HG02588 (cell line): ENCODE results near the gene TMEM107.
"Not testable (repeated sequence)": the region's sequence is repeated elsewhere in the genome, so short reads cannot be mapped to it uniquely, and the experiment has no call there.

Experiments used
- ATAC-seq: cut with Tn5 transposase; IDR thresholded peaks from one replicate; pipeline ENCODE4 v1.9.1; 2021; ENCODE audit warnings: mild to moderate bottlenecking, moderate library complexity; ENCODE audit not compliant: unreplicated experiment

Gene TMEM107

GRCh38 chr17:8176197-8176940, at the start of gene TMEM107:
Gene TMEM107, minus strand, starts transcription at chr17:8176380. Its CDS starts 94 bp downstream, at chr17:8176286.
- peak; percentile 30 for ATAC-seq

DNA sequence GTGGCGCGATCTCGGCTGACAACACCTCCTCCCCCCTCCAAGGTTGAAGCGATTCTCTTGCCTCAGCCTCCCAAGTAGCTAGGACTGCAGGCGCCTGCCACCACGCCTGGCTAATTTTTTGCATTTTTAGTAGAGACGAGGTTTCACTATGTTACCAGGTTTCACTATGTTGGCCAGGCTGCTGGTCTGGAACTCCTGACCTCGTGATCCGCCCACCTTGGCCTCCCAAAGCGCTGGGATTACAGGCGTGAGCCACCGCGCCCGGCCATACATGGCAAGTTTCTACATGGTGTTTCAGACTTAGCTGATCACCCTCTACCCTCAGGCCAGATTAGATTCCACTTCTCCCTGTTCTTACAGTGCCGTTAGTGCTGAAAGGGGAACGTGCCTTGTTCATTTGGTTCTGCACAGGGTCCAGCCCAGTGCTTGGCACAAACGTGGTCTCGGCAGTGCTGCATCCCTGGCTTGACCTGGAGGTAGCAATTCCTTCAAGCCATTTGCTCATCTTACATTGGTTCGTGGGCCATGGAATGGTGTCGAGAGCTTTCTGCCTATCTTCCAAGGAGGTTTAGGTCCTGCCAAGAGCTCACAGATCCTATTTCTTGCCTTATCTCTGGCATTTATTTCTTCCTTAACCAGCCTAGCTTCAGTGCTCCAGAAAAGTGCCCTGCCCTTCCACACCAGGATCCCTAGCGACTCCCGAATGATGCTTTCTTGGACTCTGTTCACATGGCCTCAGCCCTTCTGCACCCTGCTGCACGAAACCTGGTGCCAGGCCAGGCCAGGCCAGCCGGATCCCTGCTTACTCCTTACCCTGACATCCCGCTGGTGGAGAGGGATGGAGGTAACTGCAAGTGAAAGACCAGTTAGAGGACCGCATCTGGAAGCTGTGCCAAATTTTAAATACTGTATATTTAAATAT, 49.0 kb upstream of the TMEM107 start:
- no peak for ATAC-seq

DNA sequence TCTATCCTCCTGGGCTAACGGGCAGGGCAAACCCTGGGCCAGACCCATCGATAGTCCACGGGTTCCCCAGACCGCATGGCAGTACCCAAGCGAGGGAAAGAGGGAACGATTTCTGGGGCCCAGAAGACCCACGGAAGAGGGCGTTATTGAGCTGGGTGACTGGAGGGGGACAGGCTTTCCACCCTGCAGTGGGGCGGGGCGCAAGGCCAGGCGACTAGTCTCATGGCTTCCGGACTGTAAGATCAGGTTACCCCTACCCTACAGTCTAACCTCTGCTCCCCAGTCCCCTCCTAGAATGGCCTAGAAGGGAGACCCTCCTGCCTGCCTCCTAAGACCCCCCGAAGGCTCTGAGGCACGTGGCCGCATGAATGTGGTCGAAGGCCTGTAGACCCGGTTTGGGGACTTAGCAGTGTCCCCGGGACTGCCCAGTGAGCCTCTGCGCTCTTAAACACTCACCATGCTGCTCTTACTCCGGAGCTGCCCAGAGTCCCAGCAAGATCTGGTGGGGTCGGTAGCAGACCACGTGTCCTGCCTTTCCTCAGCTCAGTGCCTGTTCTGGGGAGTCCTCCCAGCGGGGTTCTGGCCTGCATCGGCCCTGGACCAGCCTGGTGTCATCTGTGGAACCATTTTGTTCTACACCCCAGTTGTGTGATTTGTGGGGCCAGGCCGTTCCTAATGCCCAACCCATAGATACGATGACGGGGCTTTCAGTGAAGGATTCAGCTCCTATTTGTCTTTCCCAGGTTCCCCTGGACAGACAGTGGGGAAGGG, 47.4 kb upstream of the TMEM107 start:
- ATAC-seq, result no peak

DNA sequence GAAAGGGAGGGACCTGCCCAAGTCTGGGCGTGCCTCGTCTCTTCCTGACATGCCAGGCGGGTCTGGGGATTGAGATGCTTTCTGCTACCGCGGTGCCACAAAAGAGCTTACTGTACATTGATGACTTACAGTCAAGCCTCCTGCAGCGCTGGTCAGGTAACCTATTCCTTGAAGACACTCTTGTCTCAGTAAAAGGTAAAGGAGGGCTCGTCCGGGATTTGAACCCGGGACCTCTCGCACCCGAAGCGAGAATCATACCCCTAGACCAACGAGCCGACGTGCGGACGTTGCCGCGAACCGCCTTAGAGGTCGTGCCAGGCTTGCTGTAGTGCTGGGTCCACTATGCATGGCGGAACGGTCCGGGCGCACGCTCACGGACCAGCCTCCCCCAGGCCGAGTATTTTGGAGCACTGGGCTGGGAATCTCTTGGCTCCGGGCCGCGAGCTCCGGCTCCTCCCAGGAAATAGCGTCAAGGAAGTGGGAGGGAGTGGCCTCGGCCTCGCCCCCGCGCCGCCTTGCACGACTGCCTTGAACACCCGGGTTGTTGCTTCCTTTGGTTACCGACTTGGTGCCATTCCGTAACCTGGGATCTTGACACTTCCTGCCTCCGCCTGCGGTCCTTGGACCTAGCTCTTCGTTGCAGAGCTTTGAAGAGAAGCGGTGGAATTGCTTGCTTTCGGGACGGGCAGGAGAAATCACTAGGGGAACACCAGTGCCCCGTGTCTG, 46.6 kb upstream of the TMEM107 start:
- peak; percentile 29 for ATAC-seq

GRCh38 chr17:8222380-8222629, 46.1 kb upstream of the TMEM107 start:
- ATAC-seq, result no peak

- peak; percentile 37 for ATAC-seq
These were observed 45.6 kb upstream of the TMEM107 start for GRCh38 chr17:8221663-8222379.

GRCh38 chr17:8220783-8221662, 44.8 kb upstream of the TMEM107 start:
- ATAC-seq, result no peak

DNA sequence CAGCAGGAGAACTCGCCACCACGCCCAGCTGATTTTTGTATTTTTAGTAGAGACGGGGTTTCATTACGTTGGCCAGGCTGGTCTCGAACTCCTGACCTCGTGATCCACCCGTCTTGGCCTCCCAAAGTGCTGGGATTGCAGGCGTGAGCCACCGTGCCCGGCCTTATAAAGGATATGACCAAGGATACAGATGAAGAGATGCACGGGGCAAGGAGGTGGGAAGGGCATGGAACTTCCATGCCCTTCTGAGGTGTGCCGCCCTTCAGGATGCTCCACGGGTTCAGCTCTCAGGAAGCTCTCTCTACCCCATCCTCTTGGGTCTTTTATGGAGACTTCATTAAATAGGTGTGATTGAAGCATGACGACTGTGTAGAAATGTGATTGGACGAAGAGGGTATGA, 37.8 kb upstream of the TMEM107 start:
- ATAC-seq, result not testable (repeated sequence)

DNA sequence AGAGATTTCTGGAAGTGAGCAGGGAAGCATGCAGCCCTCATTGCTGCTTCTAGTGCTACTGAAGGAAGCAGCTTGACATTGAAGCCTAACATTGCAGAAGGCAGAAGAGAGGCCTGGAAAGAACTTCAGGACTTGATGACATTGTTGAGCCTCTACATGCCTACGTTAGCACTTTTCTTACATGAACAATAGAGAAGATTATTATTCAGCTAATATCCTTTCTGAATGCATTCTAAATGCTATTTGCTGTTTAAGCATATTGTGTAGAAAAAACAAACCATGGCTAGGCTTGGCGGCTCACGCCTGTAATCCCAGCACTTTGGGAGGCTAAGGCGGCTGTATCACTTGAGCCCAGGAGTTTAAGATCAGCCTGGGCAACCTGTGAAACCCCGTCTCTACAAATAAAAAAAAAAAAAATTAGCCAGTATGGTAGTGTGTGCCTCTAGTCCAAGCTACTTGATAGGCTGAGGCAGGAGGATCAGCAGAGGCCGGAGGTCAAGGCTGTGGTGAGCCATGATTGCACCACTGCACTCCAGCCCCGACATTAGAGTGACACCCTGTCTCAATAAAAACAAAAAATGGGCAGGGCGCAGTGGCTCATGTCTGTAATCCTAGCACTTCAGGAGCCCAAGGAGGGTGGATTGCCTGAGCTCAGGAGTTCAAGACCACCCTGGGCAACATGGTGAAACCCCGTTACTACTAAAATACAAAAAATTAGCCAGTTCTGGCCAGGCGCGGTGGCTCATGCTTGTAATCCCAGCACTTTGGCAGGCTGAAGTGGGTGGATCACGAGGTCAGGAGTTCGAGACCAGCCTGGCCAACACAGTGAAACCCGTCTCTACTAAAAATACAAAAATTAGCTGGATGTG, 36.4 kb upstream of the TMEM107 start:
- no peak for ATAC-seq

DNA sequence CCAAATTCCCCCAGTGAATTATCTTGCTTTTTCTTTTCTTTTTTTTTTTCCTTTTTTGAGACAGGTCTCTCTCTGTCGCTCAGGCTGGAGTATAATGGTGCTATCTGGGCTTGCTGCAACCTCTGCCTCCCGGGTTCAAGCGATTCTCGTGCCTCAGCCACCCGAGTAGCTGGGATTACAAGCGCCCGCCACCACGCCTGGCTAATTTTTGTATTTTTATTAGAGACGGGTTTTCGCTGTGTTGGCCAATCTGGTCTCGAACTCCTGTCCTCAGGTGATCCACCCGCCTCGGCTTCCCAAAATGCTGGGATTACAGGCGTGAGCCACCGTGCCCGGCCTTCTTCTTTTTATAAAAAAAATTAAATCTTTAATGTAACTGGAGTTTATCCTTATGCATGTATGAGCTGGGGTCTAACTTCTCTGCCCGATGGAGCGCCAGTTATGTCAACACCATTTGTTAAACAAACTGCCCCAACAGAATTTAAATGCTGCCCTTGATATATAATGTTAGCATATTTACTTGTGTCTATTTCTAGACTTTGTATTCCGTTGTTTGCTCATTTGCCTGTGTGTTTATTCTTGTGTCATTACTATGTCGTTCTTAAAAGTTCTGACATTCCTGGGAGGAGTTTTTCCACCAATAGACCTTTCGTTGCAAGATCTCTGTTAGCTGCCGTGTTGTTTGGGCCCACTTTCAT, 34.7 kb upstream of the TMEM107 start:
- no peak for ATAC-seq

- peak; percentile 87 for ATAC-seq
These were observed 34.0 kb upstream of the TMEM107 start, which contains the start of gene AURKB for GRCh38 chr17:8209907-8210760. Gene AURKB, minus strand, starts transcription at chr17:8210575. Its CDS starts 351 bp downstream, at chr17:8210224.

- ATAC-seq, result no peak
These were observed 30.4 kb upstream of the TMEM107 start for GRCh38 chr17:8206536-8206935.

DNA sequence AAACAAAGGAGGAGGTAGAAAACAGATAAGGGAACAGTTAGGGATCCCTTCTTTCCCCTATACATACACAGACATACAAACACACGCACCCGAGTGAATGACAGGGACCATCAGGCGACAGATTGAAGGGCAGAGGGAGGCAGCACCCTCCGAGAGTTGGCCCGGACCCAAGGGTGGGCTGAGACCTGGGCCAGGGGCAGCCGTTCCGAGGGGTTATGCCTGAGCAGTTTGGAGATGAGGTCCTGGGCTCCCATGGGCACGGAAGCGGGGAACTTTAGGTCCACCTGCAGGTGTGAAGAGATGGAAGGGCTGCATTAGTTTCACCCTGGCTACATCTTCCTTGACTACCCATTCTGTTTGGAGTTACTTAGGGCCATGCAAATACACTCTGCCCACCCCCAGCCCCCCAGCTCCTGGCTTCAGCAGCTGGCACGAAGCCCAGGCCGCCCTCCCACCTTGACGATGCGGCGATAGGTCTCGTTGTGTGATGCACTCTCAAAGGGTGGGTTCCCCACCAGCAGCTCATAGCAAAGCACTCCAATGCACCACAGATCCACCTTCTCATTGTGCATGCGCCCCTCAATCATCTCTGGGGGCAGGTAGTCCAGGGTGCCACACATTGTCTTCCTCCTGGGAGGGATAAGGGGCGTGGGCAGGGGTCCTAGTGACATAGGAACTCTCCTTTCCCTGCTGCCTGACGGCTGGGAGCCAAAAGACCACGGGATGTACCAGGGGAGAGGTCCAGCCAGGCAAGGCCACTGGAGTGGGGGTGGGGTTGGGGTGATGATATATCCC, 28.8 kb upstream of the TMEM107 start:
- no peak for ATAC-seq

- no peak for ATAC-seq
These were observed 16.1 kb upstream of the TMEM107 start for GRCh38 chr17:8192070-8192815.

DNA sequence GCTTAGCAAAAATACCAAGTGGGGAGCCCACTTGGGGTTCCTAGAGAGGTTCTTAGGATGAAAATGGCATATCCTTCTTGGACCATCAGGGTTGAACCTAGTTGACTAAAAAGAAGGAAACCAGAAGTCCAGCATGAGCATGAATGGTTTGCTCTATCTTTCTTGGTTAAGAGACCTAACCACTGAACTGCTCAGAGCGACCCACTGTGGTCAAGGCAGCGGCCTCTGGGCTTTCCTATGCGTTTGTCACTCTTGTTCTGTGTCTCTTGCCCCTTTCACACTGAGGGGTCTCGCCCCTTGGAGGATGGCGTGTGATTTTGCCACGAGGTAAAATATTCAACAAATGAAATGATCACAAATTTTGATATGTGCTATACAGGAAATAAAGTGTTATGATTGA, 14.3 kb upstream of the TMEM107 start:
- no peak for ATAC-seq
